K562 (cell line): Measurements from ENCODE around the gene IPP. TPM values are rescaled to one million over a fixed set of nuclear protein-coding genes. Genes with fewer than 3 reads are reported as not detected.

Experiments
- ATAC-seq: fragments of 200-7000 bp; cut with Tn5 transposase; 3 replicates; pipeline ENCODE4 v1.9.1; 2020; ENCODE audit warnings: moderate library complexity
- BruUV-seq: library from RNA; stranded (reverse); fragments of 400-500 nt; replicated peaks from 2 replicates; lab custom pipeline; 2021; lab: Mats Ljungman, UMichigan
- CTCF ChIA-PET: fragments of 300-600 bp; formaldehyde crosslinking; extraction: SDS; loops from one replicate; lab custom pipeline; 2021; ENCODE audit warnings: low intra/inter-chr PET ratio; lab: Yijun Ruan, JAX
- POLR2A ChIA-PET: fragments of 300-600, 350-650 bp; sonication (Branson Sonifier 250); formaldehyde crosslinking; extraction: SDS; loops from one replicate; lab custom pipeline; 2021; ENCODE audit warnings: antibody characterized with exemption, inconsistent platforms; lab: Yijun Ruan, JAX
- DNase-seq, 4 experiments: peaks; one replicate each; pipeline versions ENCODE4 v3.0.0 to v3.0.0-alpha.2; 2011 to 2018; ENCODE audit warnings: low spot score in 3 of 4, mixed read lengths in 3 of 4; ENCODE audit errors: extremely low read depth in 1 of 4
- FAIRE-seq: peaks from 2 replicates; lab custom pipeline; 2011; peaks lifted over from hg19 to GRCh38; lab: Jason Lieb, UNC
- H2AFZ ChIP-seq: 2 replicates; pipeline ENCODE4 v1.6.0; 2011; ENCODE audit warnings: low read depth, low read length, control low read depth, inconsistent platforms
- H3K27ac ChIP-seq: fragments of 200-600 bp; 3 replicates; pipeline ENCODE4 v1.8.0; 2011; ENCODE audit warnings: low read depth, mild to moderate bottlenecking, control low read depth, inconsistent platforms, low read length, moderate library complexity, mixed read lengths; ENCODE audit errors: extremely low read depth
- H3K27me3 ChIP-seq, 2 experiments: fragments of 300-600 bp in 1 of 2; 2 replicates in 1 of 2; 3 replicates in 1 of 2; pipeline versions ENCODE4 v1.6.0 to v1.8.0; 2011; ENCODE audit warnings: inconsistent platforms in 2 of 2, low read length in 2 of 2, mild to moderate bottlenecking in 1 of 2, mixed read lengths in 1 of 2, moderate library complexity in 1 of 2; ENCODE audit not compliant: control insufficient read depth in 2 of 2, insufficient read depth in 2 of 2
- H3K36me3 ChIP-seq: fragments of 300-600 bp; 3 replicates; pipeline ENCODE4 v1.8.0; 2011; ENCODE audit warnings: mild to moderate bottlenecking, low read length, inconsistent platforms; ENCODE audit not compliant: control insufficient read depth, insufficient read depth
- H3K4me1 ChIP-seq, 2 experiments: fragments of 200-600 bp in 1 of 2; replicated peaks in 1 of 2; 2 replicates in 1 of 2; 3 replicates in 1 of 2; pipeline versions ENCODE4 v1.5.1 to v1.8.0; 2011; ENCODE audit warnings: inconsistent platforms in 2 of 2, low read length in 2 of 2, mild to moderate bottlenecking in 1 of 2, mixed read lengths in 1 of 2, moderate library complexity in 1 of 2; ENCODE audit not compliant: control insufficient read depth in 2 of 2, insufficient read depth in 2 of 2
- H3K4me2 ChIP-seq: 2 replicates; pipeline ENCODE4 v1.6.1; 2011; ENCODE audit warnings: low read length, control low read depth, inconsistent platforms, mixed read lengths; ENCODE audit not compliant: insufficient read depth
- H3K4me3 ChIP-seq: fragments of 200-600 bp; sonication (generic), shearing (Covaris generic); 2 replicates; pipeline ENCODE4 v1.5.1; 2016; ENCODE audit warnings: control low read depth, inconsistent platforms
- H3K79me2 ChIP-seq: fragments of 200-600 bp; 3 replicates; pipeline ENCODE4 v1.8.0; 2011; ENCODE audit warnings: low read length, inconsistent platforms; ENCODE audit not compliant: control insufficient read depth, insufficient read depth
- H3K9ac ChIP-seq, 2 experiments: 2 replicates each; pipeline versions ENCODE4 v1.6.0 to v1.6.1; 2011; ENCODE audit warnings: low read depth in 2 of 2, low read length in 2 of 2, control low read depth in 1 of 2, inconsistent platforms in 1 of 2, mild to moderate bottlenecking in 1 of 2, mixed read lengths in 1 of 2; ENCODE audit not compliant: insufficient read depth in 1 of 2
- H3K9me1 ChIP-seq: one replicate; pipeline ENCODE4 v1.6.0; 2011; ENCODE audit warnings: inconsistent platforms, mild to moderate bottlenecking, low read length, moderate library complexity; ENCODE audit not compliant: control insufficient read depth, insufficient read depth
- H3K9me3 ChIP-seq: replicated peaks from 2 replicates; pipeline ENCODE4 v1.5.1; 2011; ENCODE audit warnings: low read depth, low read length, inconsistent platforms; ENCODE audit not compliant: control insufficient read depth, insufficient read depth
- H4K20me1 ChIP-seq: replicated peaks from 2 replicates; pipeline ENCODE4 v1.6.1; 2011; ENCODE audit warnings: low read length, inconsistent platforms, mixed read lengths; ENCODE audit not compliant: control insufficient read depth, insufficient read depth
- ARHGAP35 ChIP-seq: fragments of 450-650 bp; IDR thresholded peaks from 2 replicates; pipeline ENCODE4 v1.6.1; 2018; ENCODE audit not compliant: partially characterized antibody
- BDP1 ChIP-seq: IDR thresholded peaks from 3 replicates; pipeline ENCODE4 v1.6.1; 2011; ENCODE audit not compliant: insufficient read length, insufficient read depth
- DDX20 ChIP-seq: fragments of 450-650 bp; IDR thresholded peaks from 2 replicates; pipeline ENCODE4 v1.6.1; 2016; ENCODE audit warnings: missing genetic modification characterization, low read depth, mild to moderate bottlenecking, missing compliant biosample characterization, moderate library complexity
- FIP1L1 ChIP-seq: fragments of 200-400 bp; formaldehyde crosslinking; IDR thresholded peaks from 2 replicates; pipeline ENCODE4 v1.6.1; 2018; ENCODE audit warnings: mild to moderate bottlenecking, low read depth, low read length; ENCODE audit not compliant: poor library complexity, severe bottlenecking
- FOXP1 ChIP-seq: sonication (generic); formaldehyde crosslinking; IDR thresholded peaks from 2 replicates; pipeline ENCODE4 v1.8.0; 2022; ENCODE audit warnings: mild to moderate bottlenecking, missing genetic modification reagents
- KDM2B ChIP-seq: fragments of 250-450 bp; sonication (Bioruptor Pico); IDR thresholded peaks from 2 replicates; pipeline ENCODE4 v1.8.0; 2021; ENCODE audit warnings: mild to moderate bottlenecking, moderate library complexity
- PHB ChIP-seq: fragments of 250-450 bp; sonication (Bioruptor Pico); IDR thresholded peaks from 2 replicates; pipeline ENCODE4 v1.5.0; 2021
- SMARCE1 ChIP-seq: fragments of 450-650 bp; IDR thresholded peaks from 2 replicates; pipeline ENCODE4 v1.7.1; 2016; ENCODE audit warnings: mild to moderate bottlenecking
- ZNF79 ChIP-seq: fragments of 250-450 bp; sonication (Bioruptor Pico); IDR thresholded peaks from 2 replicates; pipeline ENCODE4 v1.4.0; 2020; ENCODE audit warnings: low read depth, mild to moderate bottlenecking, moderate library complexity
- WGBS: fragments of 100-300 bp; shearing (Covaris generic); methylation state at CpG from one replicate; pipeline ENCODE4 v1.1.6; 2016; ENCODE audit warnings: low coverage, mixed read lengths; ENCODE audit not compliant: insufficient coverage; ENCODE audit errors: missing lambda C conversion rate; 5-methylcytosine and 5-hydroxymethylcytosine counted together
- in situ Hi-C: fragments of 300-500 bp; cut with MboI; formaldehyde crosslinking; loops from 4 replicates; pipeline ENCODE4 v1.15.0; 2018; ENCODE audit warnings: inconsistent platforms, mixed read lengths
- intact Hi-C: fragments of 100-400 bp; cut with micrococcal nuclease; formaldehyde crosslinking; loops from 2 replicates; pipeline ENCODE4 v1.14.2; 2022
- polyA plus RNA-seq, 8 experiments: library from polyadenylated mRNA; depleted of rRNA in 4 of 8; stranded (reverse) in 5 of 8; unstranded in 3 of 8; fragments of >200 nt; fragmentation: Nextera tagmentation in 2 of 8; fragmentation: Illumina TruSeq in 1 of 8; extraction: Ambion mirVana in 2 of 8; extraction: Trizol in 1 of 8; gene quantifications; 2 replicates each; pipeline versions ENCODE4 v1.2.1 to v1.2.3, GENCODE V29; 2011 to 2014; ENCODE audit warnings: inconsistent platforms in 1 of 8, missing spikeins in 1 of 8
- total RNA-seq, 7 experiments: library from RNA; depleted of rRNA in 6 of 7; stranded (reverse); fragments of >200 nt in 6 of 7; fragmentation: Illumina TruSeq in 2 of 7; extraction: Trizol in 2 of 7; gene quantifications; 2 replicates each; pipeline versions ENCODE4 v1.2.1 to v1.2.3, GENCODE V29; 2011 to 2021; ENCODE audit warnings: low replicate concordance in 1 of 7
- TF ChIP-seq, protein P1 (sequence below): IDR thresholded peaks from 3 replicates; pipeline ENCODE4 v1.6.1; 2011; ENCODE audit warnings: borderline replicate concordance, mild to moderate bottlenecking, moderate library complexity; ENCODE audit not compliant: insufficient read length; ENCODE audit errors: extremely low read depth
- TF ChIP-seq, protein P2 (sequence below): sonication (generic); formaldehyde crosslinking; IDR thresholded peaks from 2 replicates; pipeline ENCODE4 v1.8.0; 2023; ENCODE audit warnings: mild to moderate bottlenecking, missing genetic modification reagents

Gene IPP
- total and polyA plus RNA-seq, 9 of the 15 experiments (the other 6 are each of a cell fraction or from before 2014, with no cell fraction given), result 6.9 to 15.1 (median 9.7) TPM

DNA sequence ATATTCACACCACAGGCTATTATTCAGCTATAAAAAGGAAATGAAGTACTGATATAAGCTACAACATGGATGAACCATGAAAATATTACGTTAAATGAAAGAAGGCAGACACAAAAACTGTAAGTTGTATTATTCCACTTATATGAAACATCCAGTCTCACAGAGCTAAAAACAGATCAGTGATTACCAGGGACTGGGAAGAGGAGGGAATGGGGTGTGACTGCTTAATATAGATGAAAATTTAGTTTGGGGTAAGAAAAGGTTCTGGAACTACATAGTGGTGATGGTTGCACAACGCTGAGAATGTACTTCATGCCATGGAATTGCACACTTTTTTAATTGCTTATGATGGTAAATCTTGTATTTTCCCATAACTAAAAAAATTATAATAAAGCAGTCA lies 83.6 kb downstream of the IPP start:
- Histone ChIP-seq H3K9ac (no peak overlapping the region), H3K27me3 (no peaks in the 10 kb centered on the region), H3K4me2 (no peak overlapping the region), H3K36me3 (peaks cover 32% of the 10 kb centered on the region; the same call in 1 of the 3 replicates), H3K4me1 (0 out of 5 replicates have a peak, but pooled peaks cover 2 to 3% of the 10 kb centered on the region in 2 experiments), H3K4me3 (no peak overlapping the region), H3K79me2 (peaks cover 99% of the 10 kb centered on the region), H2AFZ (no peak overlapping the region), H3K27ac (no peak overlapping the region), H4K20me1 (peaks cover 11% of the 10 kb centered on the region), H3K9me3 (no peaks in the 10 kb centered on the region), H3K9me1 (no peaks in the 10 kb centered on the region)
- ChIA-PET POLR2A (interaction anchor here (0.8 to 1.2 kb wide), 5 partner anchors 9 to 19 kb away, joined by 3 read pairs; no protein-coding TSS in a partner anchor), CTCF (no interaction called here)
- no peak for TF ChIP-seq ZNF79
- TF ChIP-seq, protein P1, sequence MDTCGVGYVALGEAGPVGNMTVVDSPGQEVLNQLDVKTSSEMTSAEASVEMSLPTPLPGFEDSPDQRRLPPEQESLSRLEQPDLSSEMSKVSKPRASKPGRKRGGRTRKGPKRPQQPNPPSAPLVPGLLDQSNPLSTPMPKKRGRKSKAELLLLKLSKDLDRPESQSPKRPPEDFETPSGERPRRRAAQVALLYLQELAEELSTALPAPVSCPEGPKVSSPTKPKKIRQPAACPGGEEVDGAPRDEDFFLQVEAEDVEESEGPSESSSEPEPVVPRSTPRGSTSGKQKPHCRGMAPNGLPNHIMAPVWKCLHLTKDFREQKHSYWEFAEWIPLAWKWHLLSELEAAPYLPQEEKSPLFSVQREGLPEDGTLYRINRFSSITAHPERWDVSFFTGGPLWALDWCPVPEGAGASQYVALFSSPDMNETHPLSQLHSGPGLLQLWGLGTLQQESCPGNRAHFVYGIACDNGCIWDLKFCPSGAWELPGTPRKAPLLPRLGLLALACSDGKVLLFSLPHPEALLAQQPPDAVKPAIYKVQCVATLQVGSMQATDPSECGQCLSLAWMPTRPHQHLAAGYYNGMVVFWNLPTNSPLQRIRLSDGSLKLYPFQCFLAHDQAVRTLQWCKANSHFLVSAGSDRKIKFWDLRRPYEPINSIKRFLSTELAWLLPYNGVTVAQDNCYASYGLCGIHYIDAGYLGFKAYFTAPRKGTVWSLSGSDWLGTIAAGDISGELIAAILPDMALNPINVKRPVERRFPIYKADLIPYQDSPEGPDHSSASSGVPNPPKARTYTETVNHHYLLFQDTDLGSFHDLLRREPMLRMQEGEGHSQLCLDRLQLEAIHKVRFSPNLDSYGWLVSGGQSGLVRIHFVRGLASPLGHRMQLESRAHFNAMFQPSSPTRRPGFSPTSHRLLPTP, result no peak
- no peak for TF ChIP-seq BDP1
- TF ChIP-seq DDX20 (tag), result no peak
- TF ChIP-seq SMARCE1, result no peak
- TF ChIP-seq FOXP1 (CRISPR knock-in tag), result no peak
- TF ChIP-seq, protein P2, sequence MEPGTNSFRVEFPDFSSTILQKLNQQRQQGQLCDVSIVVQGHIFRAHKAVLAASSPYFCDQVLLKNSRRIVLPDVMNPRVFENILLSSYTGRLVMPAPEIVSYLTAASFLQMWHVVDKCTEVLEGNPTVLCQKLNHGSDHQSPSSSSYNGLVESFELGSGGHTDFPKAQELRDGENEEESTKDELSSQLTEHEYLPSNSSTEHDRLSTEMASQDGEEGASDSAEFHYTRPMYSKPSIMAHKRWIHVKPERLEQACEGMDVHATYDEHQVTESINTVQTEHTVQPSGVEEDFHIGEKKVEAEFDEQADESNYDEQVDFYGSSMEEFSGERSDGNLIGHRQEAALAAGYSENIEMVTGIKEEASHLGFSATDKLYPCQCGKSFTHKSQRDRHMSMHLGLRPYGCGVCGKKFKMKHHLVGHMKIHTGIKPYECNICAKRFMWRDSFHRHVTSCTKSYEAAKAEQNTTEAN, result no peak
- TF ChIP-seq PHB (CRISPR knock-in tag), result no peak
- no peak for TF ChIP-seq ARHGAP35
- no peak for TF ChIP-seq FIP1L1
- TF ChIP-seq KDM2B (CRISPR knock-in tag), result no peak
- 91% methylated on average over 2 of the region's 2 CpGs for WGBS
- no peak for FAIRE-seq
- DNase-seq, result no peak
- in situ Hi-C loops, result no loop called here
- ATAC-seq, result no peak
- no TSS peak for BruUV-seq
- intact Hi-C loops, result no loop called here
